K562 (cell line): Measurements from ENCODE around the gene CUL1. TPM values are rescaled to one million over a fixed set of nuclear protein-coding genes. Genes with fewer than 3 reads are reported as not detected.

Experiments
- ATAC-seq: fragments of 200-7000 bp; cut with Tn5 transposase; 3 replicates; pipeline ENCODE4 v1.9.1; 2020; ENCODE audit warnings: moderate library complexity
- BruUV-seq: library from RNA; stranded (reverse); fragments of 400-500 nt; replicated peaks from 2 replicates; lab custom pipeline; 2021; lab: Mats Ljungman, UMichigan
- CTCF ChIA-PET: fragments of 300-600 bp; formaldehyde crosslinking; extraction: SDS; loops from one replicate; lab custom pipeline; 2021; ENCODE audit warnings: low intra/inter-chr PET ratio; lab: Yijun Ruan, JAX
- POLR2A ChIA-PET: fragments of 300-600, 350-650 bp; sonication (Branson Sonifier 250); formaldehyde crosslinking; extraction: SDS; loops from one replicate; lab custom pipeline; 2021; ENCODE audit warnings: antibody characterized with exemption, inconsistent platforms; lab: Yijun Ruan, JAX
- DNase-seq, 4 experiments: peaks; one replicate each; pipeline versions ENCODE4 v3.0.0 to v3.0.0-alpha.2; 2011 to 2018; ENCODE audit warnings: low spot score in 3 of 4, mixed read lengths in 3 of 4; ENCODE audit errors: extremely low read depth in 1 of 4
- FAIRE-seq: peaks from 2 replicates; lab custom pipeline; 2011; peaks lifted over from hg19 to GRCh38; lab: Jason Lieb, UNC
- H2AFZ ChIP-seq: 2 replicates; pipeline ENCODE4 v1.6.0; 2011; ENCODE audit warnings: low read depth, low read length, control low read depth, inconsistent platforms
- H3K27ac ChIP-seq: fragments of 200-600 bp; 3 replicates; pipeline ENCODE4 v1.8.0; 2011; ENCODE audit warnings: low read depth, mild to moderate bottlenecking, control low read depth, inconsistent platforms, low read length, moderate library complexity, mixed read lengths; ENCODE audit errors: extremely low read depth
- H3K27me3 ChIP-seq, 2 experiments: fragments of 300-600 bp in 1 of 2; 2 replicates in 1 of 2; 3 replicates in 1 of 2; pipeline versions ENCODE4 v1.6.0 to v1.8.0; 2011; ENCODE audit warnings: inconsistent platforms in 2 of 2, low read length in 2 of 2, mild to moderate bottlenecking in 1 of 2, mixed read lengths in 1 of 2, moderate library complexity in 1 of 2; ENCODE audit not compliant: control insufficient read depth in 2 of 2, insufficient read depth in 2 of 2
- H3K36me3 ChIP-seq: fragments of 300-600 bp; 3 replicates; pipeline ENCODE4 v1.8.0; 2011; ENCODE audit warnings: mild to moderate bottlenecking, low read length, inconsistent platforms; ENCODE audit not compliant: control insufficient read depth, insufficient read depth
- H3K4me1 ChIP-seq, 2 experiments: fragments of 200-600 bp in 1 of 2; replicated peaks in 1 of 2; 2 replicates in 1 of 2; 3 replicates in 1 of 2; pipeline versions ENCODE4 v1.5.1 to v1.8.0; 2011; ENCODE audit warnings: inconsistent platforms in 2 of 2, low read length in 2 of 2, mild to moderate bottlenecking in 1 of 2, mixed read lengths in 1 of 2, moderate library complexity in 1 of 2; ENCODE audit not compliant: control insufficient read depth in 2 of 2, insufficient read depth in 2 of 2
- H3K4me2 ChIP-seq: 2 replicates; pipeline ENCODE4 v1.6.1; 2011; ENCODE audit warnings: low read length, control low read depth, inconsistent platforms, mixed read lengths; ENCODE audit not compliant: insufficient read depth
- H3K4me3 ChIP-seq: fragments of 200-600 bp; sonication (generic), shearing (Covaris generic); 2 replicates; pipeline ENCODE4 v1.5.1; 2016; ENCODE audit warnings: control low read depth, inconsistent platforms
- H3K79me2 ChIP-seq: fragments of 200-600 bp; 3 replicates; pipeline ENCODE4 v1.8.0; 2011; ENCODE audit warnings: low read length, inconsistent platforms; ENCODE audit not compliant: control insufficient read depth, insufficient read depth
- H3K9ac ChIP-seq, 2 experiments: 2 replicates each; pipeline versions ENCODE4 v1.6.0 to v1.6.1; 2011; ENCODE audit warnings: low read depth in 2 of 2, low read length in 2 of 2, control low read depth in 1 of 2, inconsistent platforms in 1 of 2, mild to moderate bottlenecking in 1 of 2, mixed read lengths in 1 of 2; ENCODE audit not compliant: insufficient read depth in 1 of 2
- H3K9me1 ChIP-seq: one replicate; pipeline ENCODE4 v1.6.0; 2011; ENCODE audit warnings: inconsistent platforms, mild to moderate bottlenecking, low read length, moderate library complexity; ENCODE audit not compliant: control insufficient read depth, insufficient read depth
- H3K9me3 ChIP-seq: replicated peaks from 2 replicates; pipeline ENCODE4 v1.5.1; 2011; ENCODE audit warnings: low read depth, low read length, inconsistent platforms; ENCODE audit not compliant: control insufficient read depth, insufficient read depth
- H4K20me1 ChIP-seq: replicated peaks from 2 replicates; pipeline ENCODE4 v1.6.1; 2011; ENCODE audit warnings: low read length, inconsistent platforms, mixed read lengths; ENCODE audit not compliant: control insufficient read depth, insufficient read depth
- BRF1 ChIP-seq: IDR thresholded peaks from 3 replicates; pipeline ENCODE4 v1.6.1; 2011; ENCODE audit warnings: borderline replicate concordance, mild to moderate bottlenecking; ENCODE audit not compliant: insufficient read length; ENCODE audit errors: extremely low read depth
- CBFA2T2 ChIP-seq: fragments of 450-650 bp; conservative IDR thresholded peaks from 2 replicates; pipeline ENCODE4 v1.6.1; 2017; ENCODE audit warnings: mild to moderate bottlenecking
- CBX3 ChIP-seq, 2 experiments: IDR thresholded peaks; 1 replicate in 1 of 2; 2 replicates in 1 of 2; pipeline ENCODE4 v1.6.1; 2012; ENCODE audit warnings: inconsistent platforms in 2 of 2, low read length in 2 of 2, borderline replicate concordance in 1 of 2, control low read depth in 1 of 2
- DPF2 ChIP-seq: fragments of 450-650 bp; IDR thresholded peaks from 2 replicates; pipeline ENCODE4 v1.6.1; 2016
- HMGN3 ChIP-seq: IDR thresholded peaks from 2 replicates; pipeline ENCODE4 v1.6.1; 2011; ENCODE audit warnings: borderline replicate concordance, low read depth, mild to moderate bottlenecking, mixed read lengths, low read length; ENCODE audit not compliant: insufficient read length; ENCODE audit errors: extremely low read depth
- IFI16 ChIP-seq: fragments of 250-450 bp; sonication (Bioruptor Pico); IDR thresholded peaks from 2 replicates; pipeline ENCODE4 v2.1.2; 2022; ENCODE audit warnings: mild to moderate bottlenecking, inconsistent platforms
- ILK ChIP-seq: fragments of 450-650 bp; IDR thresholded peaks from 2 replicates; pipeline ENCODE4 v1.6.1; 2016; ENCODE audit warnings: missing genetic modification characterization, low read depth, mild to moderate bottlenecking, missing compliant biosample characterization, moderate library complexity, borderline replicate concordance
- KLF1 ChIP-seq: fragments of 450-650 bp; IDR thresholded peaks from 2 replicates; pipeline ENCODE4 v1.6.1; 2016; ENCODE audit warnings: missing genetic modification characterization, missing compliant biosample characterization
- MAFK ChIP-seq: IDR thresholded peaks from 2 replicates; pipeline ENCODE4 v1.6.1; 2011; ENCODE audit warnings: low read length, improper control_type of control experiment
- NCOR1 ChIP-seq: fragments of 450-650 bp; IDR thresholded peaks from 2 replicates; pipeline ENCODE4 v1.6.1; 2016; ENCODE audit warnings: mild to moderate bottlenecking, moderate library complexity
- NFATC3 ChIP-seq: fragments of 450-650 bp; IDR thresholded peaks from 2 replicates; pipeline ENCODE4 v1.6.1; 2017; ENCODE audit warnings: mild to moderate bottlenecking
- NR2C1 ChIP-seq, 2 experiments: fragments of 450-650 bp; IDR thresholded peaks; 2 replicates each; pipeline ENCODE4 v1.6.1; 2017; ENCODE audit warnings: mild to moderate bottlenecking in 2 of 2, antibody characterized with exemption in 1 of 2, inconsistent platforms in 1 of 2, missing compliant biosample characterization in 1 of 2, missing genetic modification characterization in 1 of 2
- RBFOX2 ChIP-seq: fragments of 200-400 bp; formaldehyde crosslinking; IDR thresholded peaks from 2 replicates; pipeline ENCODE4 v1.6.1; 2017; ENCODE audit warnings: low read depth, mild to moderate bottlenecking, low read length, moderate library complexity
- TAF9B ChIP-seq: fragments of 450-650 bp; IDR thresholded peaks from 2 replicates; pipeline ENCODE4 v1.6.1; 2018; ENCODE audit warnings: mild to moderate bottlenecking; ENCODE audit not compliant: partially characterized antibody
- THAP12 ChIP-seq: fragments of 250-450 bp; sonication (Bioruptor Pico); IDR thresholded peaks from 2 replicates; pipeline ENCODE4 v1.9.0; 2021; ENCODE audit warnings: mild to moderate bottlenecking, inconsistent platforms
- THRA ChIP-seq: fragments of 450-650 bp; IDR thresholded peaks from 2 replicates; pipeline ENCODE4 v1.6.1; 2017; ENCODE audit warnings: mild to moderate bottlenecking, moderate library complexity
- TRIM24 ChIP-seq, 2 experiments: fragments of 450-650 bp; IDR thresholded peaks; 2 replicates each; pipeline ENCODE4 v1.6.1; 2016
- YBX1 ChIP-seq: fragments of 450-650 bp; IDR thresholded peaks from 2 replicates; pipeline ENCODE4 v1.7.1; 2016; ENCODE audit warnings: mild to moderate bottlenecking
- ZNF408 ChIP-seq: fragments of 250-450 bp; sonication (Bioruptor Pico); IDR thresholded peaks from 2 replicates; pipeline ENCODE4 v1.4.0; 2020; ENCODE audit warnings: low read depth, mild to moderate bottlenecking, moderate library complexity
- WGBS: fragments of 100-300 bp; shearing (Covaris generic); methylation state at CpG from one replicate; pipeline ENCODE4 v1.1.6; 2016; ENCODE audit warnings: low coverage, mixed read lengths; ENCODE audit not compliant: insufficient coverage; ENCODE audit errors: missing lambda C conversion rate; 5-methylcytosine and 5-hydroxymethylcytosine counted together
- in situ Hi-C: fragments of 300-500 bp; cut with MboI; formaldehyde crosslinking; loops from 4 replicates; pipeline ENCODE4 v1.15.0; 2018; ENCODE audit warnings: inconsistent platforms, mixed read lengths
- intact Hi-C: fragments of 100-400 bp; cut with micrococcal nuclease; formaldehyde crosslinking; loops from 2 replicates; pipeline ENCODE4 v1.14.2; 2022
- polyA plus RNA-seq, 8 experiments: library from polyadenylated mRNA; depleted of rRNA in 4 of 8; stranded (reverse) in 5 of 8; unstranded in 3 of 8; fragments of >200 nt; fragmentation: Nextera tagmentation in 2 of 8; fragmentation: Illumina TruSeq in 1 of 8; extraction: Ambion mirVana in 2 of 8; extraction: Trizol in 1 of 8; gene quantifications; 2 replicates each; pipeline versions ENCODE4 v1.2.1 to v1.2.3, GENCODE V29; 2011 to 2014; ENCODE audit warnings: inconsistent platforms in 1 of 8, missing spikeins in 1 of 8
- total RNA-seq, 7 experiments: library from RNA; depleted of rRNA in 6 of 7; stranded (reverse); fragments of >200 nt in 6 of 7; fragmentation: Illumina TruSeq in 2 of 7; extraction: Trizol in 2 of 7; gene quantifications; 2 replicates each; pipeline versions ENCODE4 v1.2.1 to v1.2.3, GENCODE V29; 2011 to 2021; ENCODE audit warnings: low replicate concordance in 1 of 7
- TF ChIP-seq, protein P1 (sequence below), 2 experiments: fragments of 250-450 bp in 1 of 2; fragments of 450-650 bp in 1 of 2; sonication (Bioruptor Pico) in 1 of 2; IDR thresholded peaks; 2 replicates each; pipeline versions ENCODE4 v1.6.1 to v1.8.0; 2016 to 2021; ENCODE audit warnings: mild to moderate bottlenecking in 2 of 2, moderate library complexity in 2 of 2, missing compliant biosample characterization in 1 of 2, missing genetic modification characterization in 1 of 2

The CUL1 gene
- total and polyA plus RNA-seq, 9 of the 15 experiments (the other 6 are each of a cell fraction or from before 2014, with no cell fraction given), result 31.5 to 107 (median 96.5) TPM

GRCh38 chr7:148696787-148697186 is 1.9 kb upstream of the CUL1 start:
- H3K4me2 ChIP-seq, result 0 out of 2 replicates have a peak overlapping the region, but pooled peaks have one; percentile 78
- POLR2A ChIA-PET, result interaction anchor here (2.3 to 3.2 kb wide), 2 partner anchors 10 to 11 kb away, joined by 6 to 10 read pairs; no protein-coding TSS in a partner anchor
- no TSS peak for BruUV-seq
- no peak for TF ChIP-seq YBX1
- TF ChIP-seq IFI16 (CRISPR knock-in tag), result no peak
- no peak for TF ChIP-seq NCOR1
- TF ChIP-seq DPF2, result 0 out of 2 replicates have a peak, but pooled peaks have one; percentile 25
- no peak for TF ChIP-seq MAFK
- no peak for TF ChIP-seq ZNF408
- no peak for TF ChIP-seq NR2C1 (IDR thresholded peaks at IDR 0.05)
- TF ChIP-seq NR2C1 (tag; IDR thresholded peaks at IDR 0.05), result no peak
- TF ChIP-seq, protein P1, sequence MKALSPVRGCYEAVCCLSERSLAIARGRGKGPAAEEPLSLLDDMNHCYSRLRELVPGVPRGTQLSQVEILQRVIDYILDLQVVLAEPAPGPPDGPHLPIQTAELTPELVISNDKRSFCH (CRISPR knock-in tag; IDR thresholded peaks at IDR 0.05), result no peak
- TF ChIP-seq, protein P1 (tag; IDR thresholded peaks at IDR 0.05), result no peak
- no peak for TF ChIP-seq KLF1 (tag)
- no peak for TF ChIP-seq TAF9B
- TF ChIP-seq ILK, result no peak
- 0 out of 4 replicates have a peak, but pooled peaks of 1 of the 2 experiments have one; percentile 15 for TF ChIP-seq TRIM24 (IDR thresholded peaks at IDR 0.05)
- TF ChIP-seq CBFA2T2, result no peak
- no peak for TF ChIP-seq RBFOX2
- TF ChIP-seq CBX3 (IDR thresholded peaks at IDR 0.05; ENCODE audit: borderline replicate concordance in 1 of 2, low read length in 2 of 2), result no peak
- TF ChIP-seq NFATC3, result 0 out of 2 replicates have a peak, but pooled peaks have one; percentile 39
- no peak for TF ChIP-seq BRF1
- no peak for TF ChIP-seq HMGN3
- no peak for TF ChIP-seq THAP12 (CRISPR knock-in tag)
- TF ChIP-seq THRA, result no peak

More at GRCh38 chr7:148696787-148697186, 1.9 kb upstream of the CUL1 start:
- Histone ChIP-seq H3K9me1 (no peaks in the 10 kb centered on the region), H3K9ac (peak overlapping the region in 1 of 2 experiments; percentile 90; a peak in 1 of 4 replicates), H3K79me2 (peaks cover 41% of the 10 kb centered on the region), H3K27me3 (no peaks in the 10 kb centered on the region), H4K20me1 (peaks cover 8% of the 10 kb centered on the region; the same call in 1 of the 2 replicates), H3K9me3 (no peaks in the 10 kb centered on the region), H3K27ac (peak overlapping the region; percentile 15; the same call in 1 of the 3 replicates), H3K4me1 (peaks cover 24 to 32% of the 10 kb centered on the region in 2 experiments), H2AFZ (peak overlapping the region; percentile 66; the same call in 1 of the 2 replicates), H3K4me3 (no peak overlapping the region), H3K36me3 (no peaks in the 10 kb centered on the region)
- DNase-seq (no peak), ATAC-seq (no peak), FAIRE-seq (no peak)
- 58% methylated on average over 5 of the region's 5 CpGs for WGBS
- CTCF ChIA-PET, result no interaction called here
- in situ Hi-C loops (no loop called here), intact Hi-C loops (loop anchor here (5.0 kb wide), 1 partner anchor 266 kb away; no protein-coding TSS in a partner anchor)
